Colon (tissue), 2 donors: ENCODE results near the gene CDC7.
"Not testable (repeated sequence)": the region's sequence is repeated elsewhere in the genome, so short reads cannot be mapped to it uniquely, and the experiment has no call there.

Experiments used
- FAIRE-seq: peaks from 2 replicates; lab custom pipeline; 2012; peaks lifted over from hg19 to GRCh38; lab: Jason Lieb, UNC
- donor health status: control.
- donor health status: control.

The CDC7 gene

DNA sequence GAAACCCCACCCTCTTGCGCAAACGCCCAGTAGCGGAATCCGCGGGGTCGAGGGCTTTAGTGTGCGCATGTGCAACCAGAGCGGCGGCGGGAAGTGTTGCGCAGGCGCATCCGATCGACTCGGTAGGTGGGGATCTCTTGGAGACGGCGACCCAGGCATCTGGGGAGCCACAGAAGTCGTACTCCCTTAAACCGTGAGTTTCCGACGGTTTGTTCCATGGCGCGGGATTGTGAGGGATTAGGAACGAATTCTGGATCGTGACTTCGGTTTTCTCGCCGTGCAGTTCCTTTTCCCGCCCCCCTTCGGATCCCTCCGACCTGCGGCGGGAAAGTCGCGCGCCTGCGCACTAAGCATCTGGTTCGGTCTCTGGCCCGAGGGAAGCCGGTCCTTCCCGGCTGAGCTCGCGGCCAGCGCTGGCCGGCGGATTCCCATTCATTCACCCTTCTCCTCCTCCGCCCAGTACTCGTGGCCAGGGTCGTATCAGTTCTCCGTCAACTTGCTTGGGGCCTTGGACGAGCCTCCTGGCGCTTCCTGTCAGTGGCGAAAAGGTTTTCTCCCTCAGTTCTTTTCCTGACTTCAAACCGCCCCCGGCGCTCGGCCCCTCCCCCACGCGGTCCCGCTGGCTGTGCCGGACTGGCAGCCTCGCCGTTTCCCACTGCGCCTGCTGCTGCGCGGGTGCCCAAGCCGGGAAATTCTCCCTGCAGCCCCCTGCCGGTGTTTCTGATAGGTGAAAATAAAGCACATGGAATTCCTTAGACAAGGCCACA is at the start of gene CDC7:
TSS of gene CDC7 (plus strand) at position 96 of the 767 bp plus-strand sequence. CDS start 866 bp downstream, outside the sequence.
- FAIRE-seq, result no peak

DNA sequence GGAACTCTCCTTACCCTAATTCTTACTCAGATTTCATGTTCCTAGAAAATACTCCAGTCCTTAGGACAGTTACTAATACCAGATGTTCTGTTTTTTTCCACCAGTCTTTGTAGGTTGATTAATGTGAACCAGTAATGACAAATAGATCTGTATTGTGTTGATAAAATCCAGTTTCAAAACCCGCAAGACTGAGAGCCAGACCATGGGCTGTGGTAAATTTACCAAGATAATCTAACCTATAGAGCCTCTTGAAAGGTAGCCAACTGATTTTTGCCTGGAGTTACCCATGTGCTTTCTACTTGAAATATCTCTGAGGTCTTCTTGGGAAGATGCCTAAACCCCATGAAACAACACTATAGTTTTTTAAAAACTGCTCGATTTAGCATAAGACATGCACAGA is 46.5 kb upstream of the CDC7 start:
- no peak for FAIRE-seq

DNA sequence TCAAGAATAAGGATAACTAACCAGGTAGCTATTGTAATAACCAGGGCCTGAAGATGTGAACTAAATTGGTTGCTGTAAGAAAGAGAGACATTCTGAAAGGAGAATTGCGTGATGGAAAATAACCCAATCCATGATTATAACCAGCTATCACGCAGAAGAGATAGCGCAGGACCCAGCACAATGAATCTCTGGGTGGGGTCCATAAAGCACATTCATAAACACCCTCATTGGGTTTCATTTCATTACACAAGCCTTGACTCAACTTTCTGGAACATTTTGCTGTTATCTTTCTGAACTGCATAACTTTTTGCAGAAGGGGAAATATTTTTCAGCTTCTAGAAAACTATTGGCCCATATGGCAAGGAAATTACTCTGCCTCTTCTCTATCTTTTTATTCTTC is 45.3 kb upstream of the CDC7 start:
- FAIRE-seq, result no peak

DNA sequence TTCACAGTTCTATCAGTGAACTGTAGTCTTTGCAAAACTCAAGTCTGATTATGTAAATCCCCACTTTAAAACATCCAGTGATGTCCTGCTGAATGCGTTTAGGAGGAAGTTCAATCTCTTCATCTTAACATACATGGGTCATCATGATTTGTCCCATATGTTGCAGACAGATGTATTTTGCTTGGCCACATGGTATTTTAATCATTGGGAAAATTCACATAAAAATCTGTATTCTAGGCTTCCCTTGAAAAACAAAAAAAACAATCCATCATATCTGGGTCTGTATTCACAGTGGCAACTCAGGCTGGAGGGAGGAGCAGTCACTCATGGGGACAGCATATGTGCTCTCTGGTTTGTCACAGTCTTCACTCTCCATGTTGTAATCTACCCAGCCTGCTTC is 44.8 kb upstream of the CDC7 start:
- FAIRE-seq, result no peak

DNA sequence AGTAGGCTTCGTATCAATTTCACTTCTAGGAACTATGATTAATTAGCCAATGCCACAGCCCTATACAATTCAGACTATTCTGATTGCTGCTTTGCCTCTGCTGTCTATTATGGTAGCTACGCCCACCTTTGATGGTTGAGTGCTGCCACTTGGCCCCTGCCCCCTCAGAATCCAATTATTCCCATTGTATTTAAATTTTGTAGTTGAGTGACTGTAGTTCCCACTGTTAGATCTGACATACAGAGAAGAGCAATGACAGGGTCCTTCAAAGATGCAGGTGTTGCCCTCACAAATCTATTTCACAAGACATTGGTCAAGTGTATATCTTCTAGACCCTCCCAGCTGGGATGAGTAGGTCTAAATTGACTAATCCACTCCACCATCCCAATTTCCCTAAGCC is 35.3 kb upstream of the CDC7 start:
- not testable (repeated sequence) for FAIRE-seq

DNA sequence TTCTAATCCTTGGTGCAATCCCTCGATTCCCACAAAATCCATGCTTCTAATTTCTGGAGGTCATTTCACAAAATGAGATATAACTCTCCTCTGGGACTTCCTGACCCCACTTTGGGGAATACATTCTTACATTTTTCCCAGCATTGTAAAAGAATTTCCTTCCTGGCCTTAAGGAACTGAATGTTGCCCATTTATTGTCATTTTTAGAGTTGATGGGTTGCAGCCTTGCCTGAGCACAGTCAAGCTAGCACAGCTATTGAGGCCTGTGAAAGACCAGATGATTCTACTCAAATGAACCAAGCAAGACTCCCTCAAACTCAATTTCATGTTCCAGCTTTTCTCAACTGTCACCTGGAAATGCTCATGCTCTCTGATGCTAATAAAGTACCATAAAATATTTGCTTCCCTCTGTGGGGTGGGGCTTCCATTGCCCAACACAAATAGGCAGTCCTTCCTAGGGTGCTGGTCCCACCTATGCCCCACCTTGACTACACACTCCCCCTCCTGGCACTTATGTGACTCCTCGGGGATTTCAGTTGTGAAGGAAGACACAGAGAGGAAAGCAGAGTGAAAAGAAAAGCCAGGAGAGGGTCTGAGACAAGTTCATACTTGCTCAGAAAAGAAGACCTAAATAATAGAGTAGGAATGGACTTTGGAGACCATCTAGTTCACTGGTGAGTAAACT is 24.0 kb upstream of the CDC7 start:
- no peak for FAIRE-seq

DNA sequence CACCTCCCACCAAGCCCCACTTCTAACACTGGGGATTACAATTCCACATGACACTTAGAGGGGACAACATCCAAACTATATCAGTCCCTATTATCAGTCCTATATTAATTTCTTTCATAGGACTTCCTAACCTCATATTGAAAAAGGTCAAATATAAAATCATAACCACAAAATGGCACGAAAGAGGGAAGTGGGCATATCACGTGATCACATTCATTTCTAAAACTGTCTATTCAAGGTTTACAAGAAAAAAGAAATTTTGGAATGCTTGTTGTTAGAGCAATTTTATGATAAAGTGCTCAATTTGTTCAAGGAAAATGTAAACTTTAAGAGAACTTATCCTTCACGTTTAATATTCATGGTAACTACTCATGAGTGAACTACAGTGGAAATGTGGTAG is 13.2 kb upstream of the CDC7 start:
- no peak for FAIRE-seq

DNA sequence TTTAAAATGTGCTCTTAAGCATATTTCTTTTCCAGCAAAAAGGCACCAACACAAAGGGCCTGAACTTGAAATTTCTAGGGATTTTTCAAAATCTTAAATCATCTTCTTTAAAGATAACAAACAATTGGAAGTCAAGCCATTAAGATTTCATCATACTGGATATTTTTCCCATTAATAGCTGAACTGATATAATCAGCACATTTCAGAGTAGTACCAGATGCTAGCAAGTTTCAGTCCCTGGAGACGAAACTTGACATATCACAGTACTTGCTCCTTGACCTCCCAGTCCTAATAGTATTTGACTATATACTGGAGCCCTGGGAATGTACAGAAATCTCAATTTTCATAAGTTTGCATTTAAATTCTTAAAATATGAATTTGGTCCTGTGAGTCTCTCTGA is 10.2 kb upstream of the CDC7 start:
- no peak for FAIRE-seq

DNA sequence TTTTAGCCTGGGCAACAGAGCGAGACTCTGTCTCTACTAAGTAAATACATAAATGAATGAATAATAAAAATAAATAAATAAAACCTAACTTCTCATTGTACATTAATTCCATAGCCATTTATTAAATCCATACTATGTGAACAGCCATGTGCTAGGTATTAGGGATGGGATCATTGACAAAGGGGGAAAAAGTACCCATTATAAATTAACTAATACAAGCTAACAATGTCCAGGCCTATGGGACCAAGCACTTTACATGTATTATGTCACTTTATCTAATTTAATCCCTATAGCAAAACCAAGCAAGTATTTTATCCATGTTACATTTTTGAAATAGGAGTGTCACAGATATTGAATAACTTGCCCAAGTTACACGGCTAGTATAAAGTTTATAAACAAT is 2.6 kb upstream of the CDC7 start:
- no peak for FAIRE-seq

DNA sequence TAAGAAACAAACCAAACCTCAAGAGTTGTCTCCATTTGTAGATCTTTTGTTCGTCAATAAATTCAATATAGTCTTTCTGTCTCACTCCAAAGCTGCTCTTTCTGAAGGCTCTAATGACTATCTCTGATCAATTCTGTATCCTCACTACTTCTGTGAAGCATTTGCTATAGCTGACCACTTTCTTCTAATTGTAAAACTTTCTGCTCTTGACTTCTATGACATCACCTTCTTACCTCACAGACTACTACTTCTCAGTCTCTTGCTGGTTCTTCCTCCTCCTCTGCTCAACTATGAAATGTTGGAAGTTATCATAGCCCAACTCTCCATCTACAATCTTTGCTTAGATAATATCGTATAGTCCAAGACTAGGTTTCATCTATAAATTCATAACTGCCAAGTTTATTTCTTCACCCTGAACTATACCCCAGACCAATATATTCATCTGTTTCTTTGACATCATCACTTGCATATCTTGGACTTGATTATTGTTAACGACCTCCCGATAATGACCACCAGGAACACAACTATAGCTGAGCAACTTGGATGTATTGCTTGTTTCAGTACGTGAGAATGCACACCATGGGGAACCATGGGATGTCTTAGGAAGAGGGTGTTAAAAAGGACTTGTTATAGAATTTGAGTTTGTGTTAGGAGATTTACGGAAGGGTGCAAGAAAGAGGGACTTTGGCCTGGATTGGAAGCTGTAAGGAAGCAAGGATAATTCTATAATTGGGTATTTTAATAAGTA is 2.0 kb upstream of the CDC7 start:
- FAIRE-seq, result no peak

DNA sequence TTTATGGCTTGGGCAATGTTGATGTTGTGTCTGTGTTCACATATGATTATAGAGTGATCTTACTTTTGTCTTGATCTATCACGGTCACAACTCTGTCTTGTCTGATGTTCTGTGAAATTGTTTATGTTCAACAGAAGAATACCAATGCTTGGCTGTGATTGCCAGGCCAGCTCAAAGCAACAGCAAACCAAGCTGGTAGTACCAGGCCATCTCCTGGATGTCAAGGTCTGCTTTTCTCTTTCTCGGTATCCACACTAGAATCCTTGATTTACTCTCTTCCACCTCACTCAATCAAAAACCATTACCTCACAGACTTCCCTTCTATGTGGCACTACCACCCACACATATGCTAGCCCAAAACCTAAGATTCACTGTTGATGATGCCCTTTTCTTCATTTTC is 1.3 kb upstream of the CDC7 start:
- FAIRE-seq, result no peak

DNA sequence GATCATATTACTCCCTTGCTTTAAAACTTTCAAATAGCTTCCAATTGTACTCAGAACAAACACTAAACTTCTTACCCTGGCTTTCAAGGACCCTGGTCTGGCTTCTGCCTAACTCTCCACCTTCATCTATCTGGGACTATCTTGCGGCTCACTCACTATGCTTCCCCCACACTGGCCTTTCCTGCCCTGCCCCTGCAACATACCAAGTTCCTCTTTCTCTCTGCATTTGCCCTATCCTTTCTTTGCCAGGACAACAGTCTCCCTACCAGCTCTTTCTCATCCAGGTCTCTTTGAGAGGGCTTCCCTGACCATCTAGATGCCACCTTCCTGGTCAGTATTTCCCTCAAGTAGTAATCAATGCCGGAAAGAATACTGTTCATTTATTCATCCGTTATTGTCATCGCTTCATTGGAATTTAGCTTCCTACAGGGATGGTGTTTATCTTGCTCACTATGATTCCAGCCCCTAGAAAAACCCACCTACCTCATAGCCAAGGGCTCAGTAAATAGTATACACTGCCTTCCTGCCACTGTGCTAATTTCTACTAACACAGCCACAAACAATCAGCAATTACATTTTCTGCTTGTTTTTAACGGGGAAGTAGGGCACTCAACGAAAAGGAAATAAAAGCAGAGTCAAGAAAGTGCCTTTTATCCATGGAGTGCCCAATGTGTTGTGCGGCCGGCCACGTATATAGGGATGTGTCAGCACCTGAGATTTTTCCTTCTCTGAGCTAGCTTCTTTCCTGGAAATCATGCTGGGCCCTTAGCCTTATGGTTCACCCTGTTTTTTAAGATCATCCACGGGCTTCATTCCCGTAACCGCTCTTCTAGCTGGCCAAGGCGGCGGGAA is 521 bp upstream of the CDC7 start:
- FAIRE-seq, result no peak

DNA sequence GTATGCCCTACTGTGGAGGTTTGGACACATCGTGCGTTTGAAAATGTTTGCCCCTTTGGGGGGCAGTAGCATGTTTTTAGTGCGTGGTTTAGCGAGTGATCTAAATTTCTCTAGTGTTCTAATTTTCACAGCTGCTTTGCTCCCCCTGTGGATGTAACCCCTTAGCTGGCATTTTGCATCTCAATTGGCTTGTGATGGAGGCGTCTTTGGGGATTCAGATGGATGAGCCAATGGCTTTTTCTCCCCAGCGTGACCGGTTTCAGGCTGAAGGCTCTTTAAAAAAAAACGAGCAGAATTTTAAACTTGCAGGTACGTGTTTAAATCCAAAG is 836 bp downstream of the CDC7 start:
- FAIRE-seq, result no peak

DNA sequence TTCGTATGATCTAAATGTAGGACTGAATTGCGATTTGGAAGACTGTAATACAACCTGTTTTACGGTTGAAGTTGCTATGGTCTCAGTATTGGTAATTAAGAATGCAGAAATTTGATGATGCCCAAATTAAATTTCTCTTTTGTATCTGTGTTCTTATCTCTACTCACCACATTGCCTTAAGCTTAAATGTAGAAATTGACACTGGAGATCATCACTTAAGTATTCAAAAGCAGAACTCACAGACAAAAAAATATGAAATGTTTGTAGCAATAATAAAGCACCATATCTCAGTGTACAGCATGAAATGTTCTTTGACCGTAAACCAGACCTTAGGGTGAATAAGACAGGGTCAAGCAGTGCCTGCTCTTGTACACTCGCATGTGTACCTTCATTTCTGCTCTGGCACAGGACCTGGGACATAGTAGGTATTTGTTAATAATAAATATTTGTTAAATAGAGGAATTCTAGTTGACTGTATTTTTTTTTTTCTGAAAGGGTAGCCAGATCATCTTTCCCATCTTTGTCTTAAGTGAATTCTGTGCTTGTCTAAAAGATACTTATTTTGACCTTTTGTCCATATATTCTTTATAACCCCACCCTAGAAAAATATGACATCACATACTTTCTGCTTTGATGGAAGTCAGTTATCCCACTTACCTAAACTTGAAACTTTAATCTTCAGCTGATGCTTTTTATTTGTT is 1.5 kb downstream of the CDC7 start:
- no peak for FAIRE-seq

DNA sequence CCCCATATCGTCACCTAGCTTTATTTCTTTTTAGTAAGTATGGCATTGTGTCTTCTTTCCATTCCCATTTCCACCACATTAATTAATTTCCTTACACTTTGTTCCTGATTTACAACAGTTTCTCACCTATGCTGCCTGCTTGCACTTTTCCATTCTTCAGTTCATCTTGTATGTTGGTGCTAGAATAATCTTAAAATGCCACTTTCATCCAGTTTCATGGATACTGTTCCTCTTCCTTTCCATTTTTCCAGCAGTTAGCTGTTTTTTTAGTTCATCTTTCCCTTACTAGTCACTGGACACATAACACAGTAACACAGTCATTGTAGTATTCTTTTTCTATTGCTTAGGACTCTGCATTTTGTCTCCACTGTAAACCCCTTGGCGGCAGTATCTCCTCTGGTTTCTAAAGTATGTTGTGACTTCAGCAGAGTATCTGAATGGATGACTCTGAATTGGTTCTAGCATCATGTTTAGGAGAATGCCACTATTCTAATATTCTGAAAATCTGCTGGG is 2.1 kb downstream of the CDC7 start:
- no peak for FAIRE-seq

DNA sequence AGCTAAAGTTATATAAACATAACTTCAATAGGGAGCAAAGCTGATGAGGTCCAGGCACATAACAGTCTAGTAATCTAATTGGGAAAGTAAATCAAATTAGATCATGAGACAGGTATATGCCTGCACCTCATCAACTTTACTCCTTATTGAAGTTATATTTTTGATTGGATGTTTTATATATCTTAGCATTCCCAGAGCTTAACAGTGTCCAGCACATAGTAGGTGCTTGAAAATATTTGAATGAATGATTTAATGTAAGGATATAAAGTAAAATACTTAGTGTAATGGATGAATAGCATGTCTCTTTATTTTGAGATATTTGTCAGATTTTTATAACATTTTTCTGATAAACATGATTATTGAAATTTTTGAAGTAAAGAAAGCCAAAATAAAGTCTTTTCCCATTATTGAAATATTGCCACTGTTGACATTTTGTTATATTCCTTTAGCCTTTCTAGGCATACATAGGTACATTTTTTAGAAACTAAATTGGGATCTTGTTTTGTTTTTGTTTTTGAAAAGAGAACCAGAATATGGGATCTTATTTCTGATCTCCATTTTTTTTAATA is 2.8 kb downstream of the CDC7 start:
- no peak for FAIRE-seq

DNA sequence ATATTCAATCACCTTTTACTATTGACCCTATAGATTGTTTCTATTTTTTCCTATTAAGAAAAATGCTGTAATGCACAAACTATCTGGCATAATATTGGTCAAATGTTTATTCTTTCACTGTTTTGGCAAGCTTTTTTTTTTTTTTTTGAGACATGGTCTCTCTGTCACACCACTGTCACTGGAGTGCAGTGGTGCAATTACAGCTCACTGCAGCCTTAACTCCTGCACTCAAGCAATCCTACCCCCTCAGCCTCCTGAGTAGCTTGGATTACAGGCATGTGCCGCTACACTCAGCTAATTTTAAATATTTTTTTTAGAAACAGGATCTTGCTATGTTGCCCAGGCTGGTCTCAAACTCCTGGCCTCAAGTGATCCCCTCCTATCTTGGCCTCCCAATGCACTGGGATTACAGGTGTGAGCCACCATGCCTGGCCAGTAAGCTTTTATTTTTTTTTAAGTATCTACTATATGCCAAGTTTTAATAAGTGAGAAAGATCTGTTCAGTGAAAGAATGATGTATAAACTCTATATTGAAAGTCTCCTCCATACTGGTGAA is 3.4 kb downstream of the CDC7 start:
- no peak for FAIRE-seq

DNA sequence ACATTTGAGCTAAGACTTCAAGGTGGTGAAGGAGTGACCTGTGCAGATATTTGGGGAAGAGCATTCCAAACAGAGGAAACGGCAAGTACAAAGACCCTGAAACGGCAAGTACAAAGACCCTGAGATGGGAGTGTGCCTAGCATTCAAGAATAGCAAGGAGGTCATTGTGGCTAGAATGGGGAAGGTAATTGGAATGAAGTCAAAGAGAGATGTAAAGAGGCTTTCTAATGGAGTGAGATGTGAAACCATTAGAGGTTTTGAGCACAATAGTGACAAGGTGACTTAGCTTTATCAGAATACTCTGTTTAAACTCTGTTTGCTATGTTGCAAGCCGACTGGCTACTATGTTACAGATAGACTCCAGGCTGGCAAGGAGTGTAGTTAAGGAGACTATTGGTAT is 4.4 kb downstream of the CDC7 start:
- FAIRE-seq, result no peak

DNA sequence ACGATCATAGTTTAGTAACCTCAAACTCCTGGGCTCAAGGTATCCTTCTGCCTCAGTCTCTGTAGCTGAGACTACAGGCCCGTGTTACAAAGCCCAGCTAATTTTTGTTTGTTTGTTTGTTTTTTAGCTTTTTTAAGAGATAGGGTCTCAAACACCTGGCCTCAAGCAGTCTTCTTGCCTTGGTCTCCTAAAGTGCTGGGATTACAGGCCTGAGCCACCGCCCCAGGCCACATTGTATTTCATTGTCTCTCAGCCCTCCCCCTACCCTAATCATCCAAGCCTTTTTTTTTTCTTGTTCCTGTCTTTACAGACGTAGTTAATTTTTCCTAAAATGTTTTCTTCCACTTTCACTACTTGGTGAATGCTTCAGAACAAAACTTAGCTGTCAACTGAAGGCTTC is 5.4 kb downstream of the CDC7 start:
- no peak for FAIRE-seq

DNA sequence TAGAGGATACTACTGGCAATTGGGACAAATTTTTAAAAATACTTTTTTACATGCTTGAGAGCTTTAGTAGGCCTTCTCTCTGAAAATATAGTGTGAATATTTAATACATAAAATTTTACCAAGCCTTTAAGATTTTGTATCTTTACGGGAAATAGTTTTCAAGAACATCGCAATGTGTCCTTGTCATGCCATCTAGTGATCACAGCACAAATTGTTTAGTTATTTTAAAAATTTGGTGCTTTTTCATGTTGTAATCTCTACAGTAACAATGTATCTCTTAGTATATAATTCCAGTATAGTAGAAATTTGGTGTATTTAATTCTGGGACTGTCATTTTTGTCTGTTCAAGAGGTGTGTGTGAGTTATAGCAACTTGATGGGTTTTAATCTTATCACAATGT is 6.7 kb downstream of the CDC7 start:
- no peak for FAIRE-seq

DNA sequence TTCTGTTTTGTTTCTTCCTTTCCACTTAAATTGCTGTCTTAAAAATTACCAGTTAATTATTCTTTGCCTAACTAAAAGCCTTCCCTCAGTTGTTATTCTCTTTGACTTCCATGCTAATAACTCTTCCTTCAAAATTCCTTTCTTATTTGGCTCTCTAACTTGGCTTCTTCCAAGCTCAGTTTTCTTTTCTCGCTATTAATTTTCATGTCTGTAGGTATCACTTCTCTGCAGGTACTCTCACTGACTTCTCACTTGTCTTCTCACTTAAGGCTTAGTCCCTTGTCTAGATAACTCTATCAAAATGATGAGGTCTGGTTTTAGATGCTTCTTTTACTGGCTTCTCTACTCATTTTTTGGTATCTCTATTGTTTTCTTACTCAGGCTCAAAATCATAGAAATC is 10.1 kb downstream of the CDC7 start:
- no peak for FAIRE-seq
